Measurements from ENCODE around the gene PRSS1. TPM values are rescaled to one million over a fixed set of nuclear protein-coding genes. Genes with fewer than 3 reads are reported as not detected.
"Not testable (repeated sequence)": the region's sequence is repeated elsewhere in the genome, so short reads cannot be mapped to it uniquely, and the experiment has no call there.

PRSS1 gene
- total RNA-seq, result not detected
- 3.0 TPM for polyA plus RNA-seq

- Histone ChIP-seq H3K4me1 (ENCODE audit: insufficient read depth) (no peaks in the 10 kb centered on the region), H3K36me3 (ENCODE audit: insufficient read depth) (no peaks in the 10 kb centered on the region), H3K27ac (ENCODE audit: low read depth) (no peak within 1 kb of the TSS), H3K4me3 (ENCODE audit: low read depth, low read length) (no peak within 1 kb of the TSS)
- DNase-seq (ENCODE audit: extremely low spot score), result no peak
- 73% methylated on average over 11 of the region's 11 CpGs for WGBS
Observed at GRCh38 chr7:142749218-142749993, at the start of gene PRSS1. Gene PRSS1, plus strand, starts transcription at chr7:142749472. Its CDS starts 13 bp downstream, at chr7:142749485.

DNA sequence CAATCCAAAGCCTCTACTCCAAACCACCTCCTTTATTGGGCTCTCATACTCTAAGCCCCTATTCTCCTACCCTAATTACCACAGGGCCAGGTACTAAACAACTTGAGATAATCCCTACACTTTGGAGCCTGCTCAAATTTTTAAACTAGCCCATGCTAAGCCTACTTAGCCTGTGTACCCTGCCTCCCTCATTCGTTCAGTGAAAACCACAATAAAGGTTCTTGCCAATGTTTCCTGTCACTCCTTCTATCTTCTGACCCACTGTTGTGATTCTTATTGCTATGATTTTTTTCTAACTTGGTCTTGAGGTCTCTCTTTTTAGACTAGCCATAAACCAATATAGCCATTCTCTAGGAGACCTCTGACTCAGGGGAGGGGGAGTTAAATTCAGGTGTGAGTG is 48.3 kb upstream of the PRSS1 start:
- WGBS, result 40% methylated on average over 1 of the region's 1 CpG
- not testable (repeated sequence) for H3K27ac ChIP-seq (ENCODE audit: low read depth); H3K36me3 ChIP-seq (ENCODE audit: insufficient read depth); H3K4me1 ChIP-seq (ENCODE audit: insufficient read depth); H3K4me3 ChIP-seq (ENCODE audit: low read depth, low read length); DNase-seq (ENCODE audit: extremely low spot score)

DNA sequence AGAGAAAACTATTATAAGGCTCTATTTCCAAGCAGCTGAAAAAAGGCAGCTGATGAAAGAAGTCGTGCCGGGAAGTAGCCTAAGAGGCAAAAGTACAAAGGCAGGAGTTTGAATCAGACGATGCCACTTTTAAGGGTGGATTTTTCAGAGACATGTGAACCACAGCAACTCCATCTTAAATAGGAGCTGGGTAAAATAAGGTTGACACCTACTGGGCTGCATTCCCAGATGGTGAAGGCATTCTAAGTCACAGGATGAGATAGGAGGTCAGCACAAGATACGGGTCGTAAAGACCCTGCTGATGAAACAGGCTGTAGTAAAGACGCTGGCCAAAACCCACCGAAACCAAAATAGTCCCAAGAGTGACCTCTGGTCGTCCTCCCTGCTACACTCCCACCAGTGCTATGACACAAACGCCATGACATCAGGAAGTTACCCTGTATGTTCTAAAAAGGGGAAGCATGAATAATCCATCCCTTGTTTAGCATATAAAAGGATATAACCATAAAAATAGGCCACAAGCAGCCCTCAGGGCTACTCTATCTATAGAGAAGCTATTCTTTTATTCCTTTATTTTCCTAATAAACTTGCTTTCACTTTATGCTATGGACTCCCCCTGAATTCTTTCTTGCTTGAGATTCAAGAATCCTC is 45.5 kb upstream of the PRSS1 start:
- no peak for DNase-seq (ENCODE audit: extremely low spot score)
- no peaks in the 10 kb centered on the region for H3K36me3 ChIP-seq (ENCODE audit: insufficient read depth)

DNA sequence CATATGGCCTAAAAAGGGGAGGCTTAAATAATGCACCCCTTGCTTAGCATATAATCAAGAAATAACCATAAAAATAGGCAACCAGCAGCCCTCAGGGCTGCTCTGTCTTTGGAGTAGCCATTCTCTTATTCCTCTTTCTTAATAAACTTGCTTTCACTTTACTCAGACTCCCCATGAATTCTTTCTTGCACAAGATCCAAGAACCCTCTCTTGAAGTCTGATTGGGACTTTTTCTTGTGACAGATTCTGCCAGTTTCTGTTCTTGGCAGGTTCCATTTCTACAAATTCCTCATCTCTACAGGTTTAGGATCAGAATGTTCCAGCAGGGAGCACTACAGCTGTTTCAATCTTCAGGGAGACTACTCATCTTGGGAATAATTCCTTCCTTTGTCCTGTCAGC is 40.5 kb upstream of the PRSS1 start:
- H3K36me3 ChIP-seq (ENCODE audit: insufficient read depth); DNase-seq (ENCODE audit: extremely low spot score); H3K27ac ChIP-seq (ENCODE audit: low read depth); H3K4me1 ChIP-seq (ENCODE audit: insufficient read depth); H3K4me3 ChIP-seq (ENCODE audit: low read depth, low read length): not testable (repeated sequence)

More for the DNA sequence above, 45.5 kb upstream of the PRSS1 start:
- Histone ChIP-seq H3K4me1 (ENCODE audit: insufficient read depth) (no peaks in the 10 kb centered on the region), H3K27ac (ENCODE audit: low read depth) (no peak overlapping the region), H3K4me3 (ENCODE audit: low read depth, low read length) (no peak overlapping the region)
- WGBS, result 58% methylated on average over 9 of the region's 9 CpGs

GRCh38 chr7:142709921-142710320 is 39.4 kb upstream of the PRSS1 start:
- Histone ChIP-seq H3K4me3 (ENCODE audit: low read depth, low read length) (no peak overlapping the region), H3K36me3 (ENCODE audit: insufficient read depth) (no peaks in the 10 kb centered on the region), H3K4me1 (ENCODE audit: insufficient read depth) (no peaks in the 10 kb centered on the region), H3K27ac (ENCODE audit: low read depth) (no peak overlapping the region)
- 77% methylated on average over 6 of the region's 6 CpGs for WGBS
- DNase-seq (ENCODE audit: extremely low spot score), result no peak

GRCh38 chr7:142711196-142711595 is 38.1 kb upstream of the PRSS1 start:
- WGBS, result 35% methylated on average over 2 of the region's 2 CpGs
- no peak for DNase-seq (ENCODE audit: extremely low spot score)
- Histone ChIP-seq H3K27ac (ENCODE audit: low read depth) (no peak overlapping the region), H3K4me3 (ENCODE audit: low read depth, low read length) (no peak overlapping the region), H3K4me1 (ENCODE audit: insufficient read depth) (no peaks in the 10 kb centered on the region), H3K36me3 (ENCODE audit: insufficient read depth) (no peaks in the 10 kb centered on the region)

DNA sequence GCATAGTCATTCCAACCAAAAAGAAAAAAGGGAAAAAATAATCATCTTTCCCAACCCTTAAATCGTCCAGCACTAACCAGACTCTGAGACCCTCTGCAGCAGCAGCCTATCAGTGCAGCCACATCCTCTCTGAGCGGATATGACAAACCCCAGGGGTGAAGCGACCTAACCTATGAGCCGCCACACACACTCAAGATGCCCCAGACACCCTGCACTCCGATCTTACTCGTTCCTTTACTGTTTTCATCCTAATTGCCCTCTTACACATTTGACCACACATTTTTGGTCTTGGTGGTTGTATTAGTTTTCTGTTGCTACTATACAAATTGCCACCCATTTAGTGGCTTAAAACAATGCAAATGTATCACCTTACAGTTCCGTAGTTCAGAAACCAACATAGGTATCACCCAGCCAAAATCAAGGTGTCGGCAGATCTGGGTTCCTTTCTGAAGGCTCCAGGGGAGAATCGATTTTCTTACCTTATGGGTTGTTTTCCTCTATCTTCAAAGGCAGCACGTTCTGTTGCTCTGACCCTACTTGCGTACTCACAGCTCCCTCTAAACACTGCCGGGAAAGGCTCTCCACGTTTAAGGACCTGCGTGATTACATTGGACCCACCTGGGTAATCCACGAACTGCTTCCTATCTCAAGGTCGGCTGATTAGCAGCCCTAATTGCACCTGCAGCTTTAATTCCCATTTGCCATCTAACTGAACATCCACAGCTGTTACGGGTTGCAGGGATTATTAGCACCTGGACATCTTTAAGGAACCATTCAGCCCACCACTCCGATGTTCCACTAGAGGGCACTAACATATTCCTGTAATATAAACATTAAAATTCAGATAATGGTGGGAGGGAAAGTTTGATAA is 37.3 kb upstream of the PRSS1 start:
- DNase-seq (ENCODE audit: extremely low spot score), result no peak
- Histone ChIP-seq H3K4me3 (ENCODE audit: low read depth, low read length) (no peak overlapping the region), H3K4me1 (ENCODE audit: insufficient read depth) (no peaks in the 10 kb centered on the region), H3K27ac (ENCODE audit: low read depth) (no peak overlapping the region), H3K36me3 (ENCODE audit: insufficient read depth) (no peaks in the 10 kb centered on the region)
- 62% methylated on average over 18 of the region's 18 CpGs for WGBS

DNA sequence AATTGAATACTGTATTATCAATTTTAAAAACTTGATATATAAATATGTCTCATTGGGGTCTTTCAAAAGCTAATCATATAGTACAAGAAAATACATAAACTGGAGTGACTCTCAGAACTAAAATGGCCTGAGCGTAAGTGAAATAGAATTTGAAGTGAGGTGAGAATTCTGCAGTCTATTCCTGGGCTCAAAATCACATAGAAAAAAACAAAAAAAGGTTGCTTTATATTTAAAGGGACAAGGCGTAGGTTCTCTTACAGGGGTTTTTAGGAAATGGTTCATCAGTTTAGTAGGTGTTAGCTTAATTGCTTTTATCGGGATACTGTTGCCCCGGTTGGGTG is 36.7 kb upstream of the PRSS1 start:
- no peak for DNase-seq (ENCODE audit: extremely low spot score)
- no peak overlapping the region for H3K27ac ChIP-seq (ENCODE audit: low read depth)
- H3K36me3 ChIP-seq (ENCODE audit: insufficient read depth), result no peaks in the 10 kb centered on the region
- WGBS, result 89% methylated on average over 4 of the region's 4 CpGs
- H3K4me3 ChIP-seq (ENCODE audit: low read depth, low read length), result no peak overlapping the region
- no peaks in the 10 kb centered on the region for H3K4me1 ChIP-seq (ENCODE audit: insufficient read depth)

DNA sequence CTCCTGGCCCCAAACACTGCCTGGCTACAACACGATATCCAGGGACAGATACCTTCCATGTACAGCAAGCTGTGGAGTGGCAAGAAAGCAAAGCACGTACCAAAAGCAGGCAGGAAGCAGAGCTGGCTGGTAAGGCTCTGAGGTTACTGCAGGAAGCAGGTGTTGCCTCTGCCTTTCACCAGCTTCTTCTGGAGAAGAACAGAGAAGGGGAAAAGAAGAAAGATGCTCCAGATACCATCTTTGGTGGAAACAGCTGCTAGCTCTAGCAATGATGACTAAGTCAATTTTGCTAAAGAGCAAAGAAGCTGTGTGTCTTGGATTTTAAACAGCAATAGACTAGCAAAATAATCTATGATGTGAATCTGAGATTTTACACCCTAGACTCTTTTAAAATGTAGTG is 34.9 kb upstream of the PRSS1 start:
- Histone ChIP-seq H3K36me3 (ENCODE audit: insufficient read depth) (no peaks in the 10 kb centered on the region), H3K4me3 (ENCODE audit: low read depth, low read length) (no peak overlapping the region), H3K27ac (ENCODE audit: low read depth) (no peak overlapping the region), H3K4me1 (ENCODE audit: insufficient read depth) (no peaks in the 10 kb centered on the region)
- DNase-seq (ENCODE audit: extremely low spot score), result no peak
- WGBS, result 48% methylated on average over 2 of the region's 2 CpGs

DNA sequence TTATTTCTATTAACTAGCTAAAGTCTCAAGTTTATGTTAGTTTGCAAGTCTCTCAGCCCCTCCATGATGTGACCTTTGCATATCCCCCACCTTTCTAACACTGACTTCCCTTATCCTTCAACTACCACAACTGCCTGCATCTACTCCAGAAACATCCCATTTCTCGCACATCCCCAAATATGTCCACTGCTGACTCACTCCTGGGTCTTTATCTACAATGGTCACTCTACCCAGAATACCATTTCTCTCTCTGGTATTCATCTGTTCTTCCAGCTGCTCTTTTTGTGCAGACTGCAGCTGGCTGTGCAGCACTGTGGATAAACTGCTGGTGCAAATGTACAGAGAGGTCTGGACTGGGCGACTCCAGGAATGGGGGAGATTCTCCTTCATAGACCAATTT is 32.7 kb upstream of the PRSS1 start:
- no peaks in the 10 kb centered on the region for H3K36me3 ChIP-seq (ENCODE audit: insufficient read depth)
- WGBS, result 39% methylated on average over 2 of the region's 2 CpGs
- H3K27ac ChIP-seq (ENCODE audit: low read depth), result no peak overlapping the region
- H3K4me3 ChIP-seq (ENCODE audit: low read depth, low read length), result no peak overlapping the region
- H3K4me1 ChIP-seq (ENCODE audit: insufficient read depth), result no peaks in the 10 kb centered on the region
- DNase-seq (ENCODE audit: extremely low spot score), result no peak

- no peak overlapping the region for H3K4me3 ChIP-seq (ENCODE audit: low read depth, low read length)
- H3K27ac ChIP-seq (ENCODE audit: low read depth), result no peak overlapping the region
- H3K4me1 ChIP-seq (ENCODE audit: insufficient read depth), result no peaks in the 10 kb centered on the region
- no peaks in the 10 kb centered on the region for H3K36me3 ChIP-seq (ENCODE audit: insufficient read depth)
- DNase-seq (ENCODE audit: extremely low spot score), result no peak
- WGBS, result 77% methylated on average over 6 of the region's 6 CpGs
Observed at GRCh38 chr7:142717453-142717852, 31.8 kb upstream of the PRSS1 start.

- H3K4me3 ChIP-seq (ENCODE audit: low read depth, low read length), result no peak overlapping the region
- DNase-seq (ENCODE audit: extremely low spot score), result no peak
- H3K4me1 ChIP-seq (ENCODE audit: insufficient read depth), result no peaks in the 10 kb centered on the region
- WGBS, result 13% methylated on average over 1 of the region's 1 CpG
- H3K27ac ChIP-seq (ENCODE audit: low read depth), result no peak overlapping the region
- no peaks in the 10 kb centered on the region for H3K36me3 ChIP-seq (ENCODE audit: insufficient read depth)
Observed at GRCh38 chr7:142718313-142718712, 31.0 kb upstream of the PRSS1 start.

- Histone ChIP-seq H3K27ac (ENCODE audit: low read depth) (no peak overlapping the region), H3K36me3 (ENCODE audit: insufficient read depth) (no peaks in the 10 kb centered on the region), H3K4me1 (ENCODE audit: insufficient read depth) (no peaks in the 10 kb centered on the region), H3K4me3 (ENCODE audit: low read depth, low read length) (no peak overlapping the region)
- no peak for DNase-seq (ENCODE audit: extremely low spot score)
- WGBS, result 83% methylated on average over 8 of the region's 8 CpGs
Observed at GRCh38 chr7:142720172-142720773, 29.0 kb upstream of the PRSS1 start.

Data from urinary bladder (tissue), 4 donors.